GM19397 (cell line): ENCODE measurements around the gene SP6.

ENCODE experiments used
- ATAC-seq: cut with Tn5 transposase; IDR thresholded peaks from one replicate; pipeline ENCODE4 v1.9.1; 2021; ENCODE audit warnings: mild to moderate bottlenecking, moderate library complexity; ENCODE audit not compliant: unreplicated experiment

SP6 gene

DNA sequence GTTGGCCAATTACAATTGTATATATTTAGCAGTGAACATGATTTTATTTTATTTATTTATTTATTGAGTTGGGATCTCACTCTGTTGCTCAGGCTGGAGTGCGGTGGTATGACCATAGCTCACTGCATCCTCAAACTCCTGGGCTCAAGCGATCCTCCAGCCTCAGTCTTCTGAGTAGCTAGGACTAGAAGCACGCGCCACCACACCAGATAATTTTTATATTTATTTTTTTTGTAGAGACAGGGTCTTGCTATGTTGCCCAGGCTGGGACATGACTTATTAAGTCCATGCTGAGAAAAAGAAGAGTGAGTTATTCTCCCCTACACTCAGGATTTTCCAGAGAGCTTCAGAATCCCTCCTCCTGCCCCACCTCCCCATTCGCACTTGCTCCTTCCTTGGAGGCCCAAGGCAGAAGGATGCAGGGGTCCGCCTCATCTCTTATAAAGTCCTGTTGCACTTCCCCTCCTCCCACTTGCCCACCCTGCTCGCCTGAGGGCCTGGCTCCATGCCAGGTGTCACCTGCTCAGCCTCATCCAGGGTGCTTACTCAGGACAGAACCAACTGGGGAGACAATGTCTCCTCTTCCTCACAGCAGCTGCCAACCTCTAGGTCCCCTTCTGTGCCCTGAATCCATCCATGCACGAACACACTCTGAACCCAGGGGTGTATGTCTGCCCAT is 29.0 kb upstream of the SP6 start:
- no peak for ATAC-seq

DNA sequence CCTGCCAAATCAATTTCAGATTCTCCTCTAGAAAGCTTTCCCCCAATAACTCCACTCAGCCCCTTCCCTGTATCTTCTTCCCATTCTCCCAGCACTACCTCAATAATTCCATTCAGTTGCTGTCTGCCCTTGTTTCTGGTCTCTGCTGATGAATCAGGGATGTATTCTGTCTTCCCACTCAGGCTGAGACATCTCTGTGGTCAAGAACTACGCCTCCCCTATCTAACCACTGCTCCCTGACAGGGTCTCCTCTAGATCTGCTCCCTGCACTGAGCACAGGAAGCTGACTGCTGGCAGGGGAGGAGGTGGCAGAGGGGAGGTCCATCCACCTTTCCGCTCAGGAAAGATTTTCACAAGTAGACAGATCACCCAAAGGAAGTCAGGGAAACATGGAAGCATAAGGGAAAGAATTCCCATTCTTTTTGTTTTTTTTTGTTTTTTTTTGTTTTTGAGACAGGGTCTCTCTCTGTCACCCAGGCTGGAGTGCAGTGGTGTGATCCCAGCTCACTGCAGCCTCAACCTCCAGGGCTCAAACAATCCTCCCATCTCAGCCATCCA is 28.1 kb upstream of the SP6 start:
- ATAC-seq: no peak

DNA sequence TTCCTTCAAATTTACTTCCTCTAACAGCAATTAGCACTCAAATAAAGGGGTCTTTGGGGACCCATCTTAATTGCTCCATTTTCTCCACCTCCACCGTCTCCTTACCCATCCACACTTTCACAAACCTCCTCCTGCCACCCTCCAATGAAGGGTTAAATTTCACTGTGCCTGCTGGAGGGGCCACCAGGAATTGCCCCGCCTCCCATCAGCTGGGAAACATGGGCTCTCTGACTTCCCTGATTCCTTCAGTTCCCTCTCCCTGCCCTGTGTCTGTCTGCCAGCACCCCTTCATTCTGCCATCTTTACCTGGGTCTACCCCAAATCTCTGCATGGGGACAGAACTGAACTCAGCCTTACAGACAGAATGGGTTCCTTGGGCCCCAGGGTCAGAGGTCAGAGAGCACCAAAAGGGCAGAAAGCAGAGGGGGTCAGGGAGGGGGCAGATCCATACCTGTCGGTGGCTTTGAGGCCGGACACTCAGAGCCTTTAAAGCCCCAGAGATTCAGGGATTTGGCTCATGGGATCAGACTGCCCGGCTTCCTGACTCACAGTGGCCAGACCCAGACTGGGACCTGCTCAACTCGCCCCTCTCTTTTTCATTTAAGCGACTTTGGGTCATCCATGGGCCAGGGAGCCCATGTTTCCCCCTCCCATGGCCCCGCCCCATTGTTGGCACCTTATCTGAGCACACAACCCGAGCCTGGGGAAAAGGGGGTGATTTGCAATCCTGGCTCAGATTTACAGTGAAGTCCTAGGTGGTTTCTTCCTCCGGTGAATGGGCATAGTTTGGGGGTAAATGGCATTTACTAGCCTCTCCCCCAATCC is 27.5 kb upstream of the SP6 start:
- ATAC-seq: no peak

DNA sequence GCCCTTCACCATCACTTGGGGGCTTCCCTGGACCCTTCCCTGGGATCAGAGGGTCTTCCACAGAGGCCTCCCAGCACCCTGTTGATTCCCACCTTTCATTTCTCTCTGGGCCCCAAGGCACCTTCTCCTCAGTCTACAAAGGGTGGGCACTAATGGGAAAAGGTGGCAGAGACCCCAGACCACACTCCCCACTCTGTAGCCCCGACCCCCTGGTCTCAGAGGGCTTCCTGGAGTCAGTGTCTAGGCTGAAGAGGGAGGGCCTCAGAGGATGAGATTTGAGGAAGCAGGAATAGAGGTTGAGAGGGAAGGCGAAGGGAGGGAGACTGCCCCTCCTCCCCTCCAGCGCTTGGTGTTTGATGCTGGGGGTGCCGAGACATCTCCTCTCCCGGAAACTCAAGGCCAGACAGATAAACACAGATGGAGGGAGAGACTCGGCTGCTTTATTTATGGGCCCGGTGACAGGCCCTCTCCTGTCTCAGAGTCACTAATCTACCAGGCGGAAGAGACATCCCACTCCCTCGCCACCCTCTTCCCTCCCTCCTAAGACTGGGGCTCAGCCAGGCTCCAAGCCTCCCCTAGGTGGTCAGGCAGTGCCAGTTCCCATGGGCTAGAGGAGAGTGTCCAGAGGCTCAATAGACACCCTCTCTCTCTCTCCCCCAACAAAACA is 26.5 kb upstream of the SP6 start:
- ATAC-seq: no peak

DNA sequence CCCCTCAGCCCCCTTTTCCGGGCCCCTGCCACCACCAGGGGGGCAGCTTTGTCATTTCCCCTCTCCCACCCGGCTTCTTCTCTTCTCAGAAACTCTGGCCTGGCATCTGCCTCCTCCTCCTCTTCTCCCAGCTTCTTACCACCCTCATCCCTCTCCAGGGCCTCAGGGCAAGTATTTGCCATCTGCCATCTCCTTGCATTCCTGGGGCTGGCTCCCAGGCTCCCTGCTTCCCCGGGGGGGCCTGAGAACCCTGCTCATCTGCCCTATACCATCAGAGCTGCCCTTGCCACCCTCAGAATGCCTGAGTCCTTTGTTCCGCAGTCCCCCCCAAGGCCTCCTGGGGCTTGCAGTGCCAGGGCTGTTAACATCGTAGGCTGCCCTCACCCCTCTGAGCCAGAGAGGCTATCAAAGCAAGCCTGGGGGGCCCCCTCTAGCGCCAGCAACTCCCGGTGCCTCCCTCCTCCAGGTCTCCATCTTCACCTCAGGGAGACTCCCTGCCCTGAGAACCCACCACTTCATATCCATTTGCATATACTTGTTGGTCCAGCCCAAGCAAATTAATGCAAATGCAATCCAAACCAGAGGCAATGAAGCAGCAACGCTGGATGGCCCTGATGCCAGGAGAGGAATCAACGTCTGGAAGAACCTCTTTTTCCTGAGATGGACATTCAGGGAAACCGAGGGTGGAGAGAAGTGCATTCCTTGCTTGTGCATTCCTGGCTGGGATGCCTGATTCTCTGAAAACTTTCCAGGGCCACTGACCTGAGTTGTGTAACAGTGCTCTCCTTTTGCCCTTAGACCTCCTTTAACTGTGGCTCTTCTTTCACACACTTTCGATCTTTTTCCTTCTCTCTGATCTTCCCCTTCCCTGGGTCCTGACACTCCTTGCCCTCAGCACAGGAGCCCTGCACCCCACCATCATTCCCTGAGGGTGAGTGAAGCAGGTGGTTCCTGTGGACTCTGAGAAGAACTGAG is 24.3 kb upstream of the SP6 start:
- ATAC-seq: no peak

DNA sequence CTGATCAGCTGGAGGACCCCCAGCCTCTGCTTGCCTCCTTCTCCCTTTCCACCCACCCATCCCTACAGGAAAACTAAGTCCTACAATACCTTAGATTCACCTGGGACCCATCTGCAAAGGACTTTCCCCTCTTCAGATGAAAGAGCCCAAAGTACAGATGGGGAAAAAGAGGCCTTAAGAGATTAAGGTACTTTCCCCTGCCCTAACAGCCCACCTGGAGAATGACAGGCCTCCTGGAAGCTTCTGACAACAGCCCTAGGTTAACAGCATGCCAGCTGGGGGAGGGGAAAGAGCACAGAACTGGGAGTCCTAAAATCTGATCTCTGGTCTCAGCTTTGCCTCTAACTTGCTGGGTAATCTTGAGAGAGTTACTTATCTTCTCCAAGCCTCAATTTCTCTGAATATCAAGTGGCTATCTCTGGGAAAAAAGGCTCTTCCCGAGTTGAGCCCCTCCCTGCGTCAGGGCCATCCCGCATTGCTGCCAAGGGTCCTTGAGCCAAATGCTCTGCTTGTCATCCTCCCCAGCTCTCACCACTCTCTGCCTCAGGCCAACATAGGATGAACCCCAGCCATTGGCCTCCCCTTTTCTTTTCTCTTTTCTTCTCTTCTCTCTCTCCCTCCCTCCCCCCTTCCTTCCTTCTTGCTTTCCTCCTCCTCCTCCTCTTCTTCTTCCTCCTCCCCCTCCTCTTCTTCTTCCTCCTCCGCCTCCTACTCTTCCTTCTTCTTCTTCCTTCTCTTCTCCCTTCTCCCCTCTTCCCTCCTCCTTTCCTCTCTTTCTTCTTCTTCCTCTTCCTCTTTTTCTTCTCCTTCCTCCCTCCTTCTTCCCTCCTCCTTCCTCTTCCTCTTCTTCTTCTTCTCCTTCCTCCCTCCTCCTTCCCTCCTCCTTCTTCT is 22.5 kb upstream of the SP6 start:
- ATAC-seq: no peak

DNA sequence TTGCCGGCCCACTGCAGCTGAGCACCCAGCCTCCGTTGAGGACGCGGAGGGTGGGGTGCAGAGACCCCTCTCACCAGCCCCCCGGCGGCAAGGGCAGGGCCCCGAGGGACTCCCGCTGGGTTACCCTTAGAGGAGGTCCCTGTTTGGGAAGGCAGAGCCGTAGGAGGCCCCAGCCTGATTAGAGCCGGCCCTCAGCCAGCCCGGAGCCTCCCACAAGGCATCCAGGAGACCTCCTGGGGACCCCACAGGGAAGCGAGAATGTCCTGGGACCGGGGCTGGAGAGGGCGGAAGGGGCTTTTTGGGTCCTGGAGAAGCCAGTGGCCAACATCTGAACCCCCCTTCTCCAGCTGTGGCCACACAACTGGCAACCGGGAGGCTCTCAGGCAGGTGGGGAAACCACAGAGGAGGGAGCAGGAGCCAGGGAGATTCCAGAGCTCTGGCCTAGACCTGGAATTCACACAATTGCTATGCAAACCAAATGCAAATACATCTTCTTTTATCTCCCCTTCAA is 21.7 kb upstream of the SP6 start:
- ATAC-seq: no peak

DNA sequence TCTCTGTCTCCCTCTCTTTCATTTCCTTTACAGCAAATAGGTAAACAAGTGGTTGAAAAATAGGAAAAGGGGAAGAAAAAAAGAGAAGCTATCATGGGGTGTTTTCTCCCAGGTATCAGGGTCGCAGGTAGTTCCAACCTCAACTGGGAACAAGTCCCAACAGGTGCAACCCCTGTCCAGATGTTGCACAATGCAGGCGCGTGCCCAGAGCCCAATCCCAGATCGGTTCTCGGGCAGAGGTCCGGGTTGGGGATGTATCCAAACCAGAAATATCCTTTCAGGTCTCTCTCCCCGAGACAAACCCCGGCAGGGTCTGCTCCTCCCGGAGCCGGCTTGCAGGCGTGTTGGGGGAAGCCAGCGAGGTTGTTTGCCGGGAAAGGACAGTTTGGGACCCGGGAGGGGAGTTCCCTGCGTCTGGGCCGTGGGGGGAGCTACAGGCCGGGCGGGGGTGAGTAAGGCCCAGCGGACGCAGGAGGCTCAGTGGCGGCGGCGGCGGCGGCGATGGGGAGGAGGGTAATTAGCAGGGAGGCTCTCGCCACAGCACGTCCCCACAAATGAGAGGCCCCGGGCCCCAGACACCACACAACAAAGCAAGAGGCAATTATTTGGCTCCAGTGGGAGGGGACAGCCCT is 21.2 kb upstream of the SP6 start:
- no peak for ATAC-seq

DNA sequence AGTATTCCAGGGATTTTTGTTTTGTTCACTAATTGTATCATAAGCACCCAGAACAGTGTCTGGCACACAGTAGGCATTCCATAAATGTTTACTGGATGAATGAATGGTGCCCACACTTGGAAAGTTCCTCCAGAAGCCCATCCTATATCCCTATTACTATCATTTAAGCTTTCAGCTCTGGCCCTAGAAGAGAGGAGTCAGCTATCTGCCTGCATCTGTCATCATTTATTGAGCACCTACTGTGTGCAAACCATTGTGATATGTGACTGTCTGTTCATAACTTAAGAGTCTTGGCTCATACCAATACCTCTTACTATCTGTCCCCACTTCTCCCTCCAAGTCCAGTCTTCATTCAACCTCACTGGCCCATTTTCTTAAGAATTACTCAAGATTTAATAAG is 20.1 kb upstream of the SP6 start:
- ATAC-seq: no peak

DNA sequence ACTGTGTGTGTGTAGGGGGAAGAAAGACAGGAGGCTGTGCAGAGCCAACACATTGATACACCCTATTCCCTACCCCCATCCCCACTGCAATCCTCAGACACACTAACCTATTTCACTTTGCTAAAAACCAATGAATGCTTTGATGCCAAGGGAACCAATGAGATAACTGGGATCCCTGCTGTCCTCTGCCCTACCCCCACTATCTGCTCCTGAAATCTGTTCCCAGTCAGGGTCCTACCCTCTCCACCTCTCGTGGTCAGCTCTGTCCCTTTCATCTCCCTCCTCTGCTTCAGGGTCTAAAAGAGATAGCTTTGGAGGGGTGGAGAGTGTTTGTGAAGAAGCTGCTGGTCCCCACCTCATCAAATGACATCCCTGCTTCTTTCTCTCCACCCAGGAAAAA is 19.1 kb upstream of the SP6 start:
- ATAC-seq: no peak

DNA sequence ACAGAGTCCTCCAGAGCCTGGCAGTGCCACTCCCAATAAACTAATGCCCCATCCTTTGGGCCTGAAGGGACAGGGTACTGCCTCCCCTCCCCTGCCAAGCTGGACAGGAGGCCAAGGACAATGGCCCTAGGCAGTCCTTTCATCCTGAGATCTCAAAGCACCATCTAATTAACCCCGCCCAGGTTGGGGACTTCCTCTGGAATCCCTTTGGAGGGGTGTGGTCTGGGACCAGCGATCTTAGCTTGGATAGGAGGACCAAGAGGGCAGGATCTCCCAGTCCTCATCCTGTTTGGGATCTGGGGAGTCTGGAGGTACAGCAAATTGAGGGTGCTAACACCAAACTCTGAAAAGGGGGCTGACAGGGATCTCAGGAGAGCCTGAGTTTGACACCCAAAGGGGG is 18.2 kb upstream of the SP6 start:
- no peak for ATAC-seq

DNA sequence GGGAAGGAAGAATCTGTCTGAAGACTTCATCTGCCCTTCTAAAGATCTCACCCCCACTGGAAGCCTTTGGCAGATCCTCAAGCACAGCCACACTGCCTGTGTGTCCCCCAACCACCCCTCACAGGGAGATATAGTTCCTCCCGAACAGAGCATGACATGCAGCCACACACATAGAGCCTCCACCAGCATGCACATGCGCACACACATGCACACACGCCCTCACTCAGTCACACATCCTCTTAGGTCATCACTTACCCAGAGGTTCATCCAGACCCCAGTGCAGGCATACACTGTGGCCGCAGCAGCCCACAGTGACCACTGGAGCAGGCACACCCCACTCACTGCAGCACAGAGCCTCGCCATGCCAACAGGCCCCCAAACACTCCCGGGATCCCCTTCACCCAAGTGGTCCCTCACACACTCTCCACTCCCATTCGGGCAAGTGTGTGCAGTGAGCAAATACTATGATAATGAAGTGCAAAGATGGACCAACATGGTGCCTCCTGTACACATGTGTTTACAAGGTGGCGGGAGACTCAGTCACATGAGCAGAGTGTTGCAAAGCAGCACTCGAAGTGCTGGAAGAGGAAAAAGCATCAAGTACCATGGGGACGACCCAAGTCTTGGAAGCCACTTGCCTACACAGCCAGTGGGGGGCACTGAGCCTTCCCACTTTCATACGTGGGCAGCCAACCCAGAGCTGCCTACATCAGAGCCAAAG is 17.0 kb upstream of the SP6 start:
- no peak for ATAC-seq

DNA sequence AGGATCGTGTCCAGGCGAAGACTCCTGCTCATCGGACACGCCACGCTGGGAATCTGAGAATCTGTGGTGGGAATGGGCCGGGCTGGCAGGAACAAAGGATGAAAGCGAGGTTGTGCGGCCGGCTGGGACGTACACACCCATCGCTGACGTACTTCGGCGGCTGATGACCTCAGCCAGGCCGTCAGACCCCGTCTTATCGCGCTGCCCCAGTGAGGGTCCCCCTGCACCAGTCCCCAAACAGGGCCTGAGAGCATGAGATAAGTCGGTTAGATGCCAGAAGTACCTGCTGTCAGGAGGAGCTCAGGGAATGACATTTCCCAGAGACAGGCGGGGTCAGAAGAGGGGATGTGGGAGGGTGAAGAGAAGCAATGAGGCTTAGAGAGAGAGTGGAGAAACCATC is 16.0 kb upstream of the SP6 start:
- ATAC-seq: no peak

DNA sequence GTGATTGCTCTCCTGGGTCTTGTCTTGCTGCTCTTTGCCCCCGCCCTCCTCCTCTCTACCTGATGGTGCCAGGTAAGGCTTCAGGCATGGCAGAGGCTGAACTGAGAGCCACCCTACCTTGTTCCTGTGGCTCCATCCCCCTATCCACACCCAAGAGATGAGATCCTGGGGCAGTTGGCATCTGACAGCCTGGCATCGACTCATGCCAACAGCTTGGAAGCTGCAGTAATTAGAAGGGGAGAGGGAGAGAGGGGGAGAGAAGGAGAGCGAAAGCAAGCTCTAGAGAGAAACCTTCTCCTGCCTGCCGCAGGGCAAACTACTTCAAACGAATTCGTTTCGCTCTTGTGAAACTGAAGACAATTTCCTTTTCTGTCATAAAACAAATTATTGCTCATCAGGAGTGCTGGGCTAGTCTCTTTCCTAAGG is 13.8 kb upstream of the SP6 start:
- no peak for ATAC-seq

DNA sequence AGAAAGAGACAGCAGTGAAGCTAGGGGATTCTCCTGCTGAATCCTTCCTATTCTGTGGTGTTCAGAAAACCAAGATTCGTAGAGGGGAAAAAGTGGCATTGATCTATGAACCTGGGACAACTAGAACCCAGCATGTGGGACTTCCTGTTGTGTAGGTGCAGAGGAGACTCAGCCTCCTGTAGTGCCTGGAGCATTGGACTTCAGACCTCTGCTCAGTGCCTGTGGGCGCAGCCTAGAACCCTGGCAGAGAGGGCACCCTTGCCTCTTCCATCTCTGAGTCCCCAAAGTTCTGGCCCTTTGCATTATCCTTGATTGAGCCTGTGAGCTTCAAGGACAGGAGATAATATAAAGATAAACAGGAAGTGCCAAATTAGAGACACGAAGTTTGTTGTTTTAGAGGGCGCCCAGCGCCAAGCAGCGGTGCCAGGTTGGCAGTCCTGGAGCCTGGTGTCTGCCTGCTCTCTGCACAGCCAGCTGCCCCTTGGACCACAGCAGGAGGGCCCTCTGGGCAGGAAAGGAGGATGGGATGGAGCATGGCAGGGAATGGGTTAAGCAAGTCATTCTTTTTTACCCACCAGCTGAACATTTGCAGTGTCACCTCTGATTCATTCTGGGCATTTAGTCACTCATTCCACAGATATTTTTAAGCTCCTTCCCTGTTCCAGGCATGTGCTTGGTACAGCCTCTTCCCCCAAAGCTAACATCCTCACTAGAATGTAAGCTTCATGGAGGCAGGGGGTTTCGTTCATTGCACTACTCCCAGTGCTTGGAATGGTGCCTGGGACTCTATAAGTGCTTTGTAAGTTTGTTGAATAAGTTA is 11.9 kb upstream of the SP6 start:
- no peak for ATAC-seq

DNA sequence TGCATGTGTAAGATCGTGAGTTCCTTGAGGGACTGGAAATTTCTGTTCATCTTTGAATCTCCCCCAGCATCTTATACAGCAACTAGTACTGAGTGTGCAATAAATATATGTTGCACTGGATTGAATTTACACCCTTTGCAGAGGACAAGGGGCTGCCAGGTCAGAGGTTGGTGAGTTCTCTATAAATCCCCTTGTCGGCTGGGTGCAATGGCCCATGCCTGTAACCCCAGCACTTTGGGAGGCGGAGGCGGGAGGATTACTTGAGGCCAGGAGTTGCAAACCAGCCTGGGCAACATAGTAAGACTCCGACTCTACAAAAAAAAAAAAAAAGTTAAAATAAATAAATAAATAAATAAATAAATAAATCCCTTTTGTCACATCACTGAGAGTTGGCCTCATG is 9.4 kb upstream of the SP6 start:
- no peak for ATAC-seq
